ENCODE results near the gene CCND2.

The CCND2 gene

GRCh38 chr12:4320853-4321701 lies 47.5 kb downstream of the CCND2 start, which contains the start of gene TIGAR:
Gene TIGAR (plus strand): TSS chr12:4321213. CDS start chr12:4321272, 59 bp downstream.
- Histone ChIP-seq H3K27me3 (no peaks in the 10 kb centered on the region), H3K36me3 (peaks cover 18% of the 10 kb centered on the region), H3K4me3 (peak within 1 kb of the TSS; percentile 80), H3K9me3 (no peaks in the 10 kb centered on the region), H4K20me1 (peaks cover 20% of the 10 kb centered on the region; the same call in 1 of the 2 replicates), H3K9ac (peak within 1 kb of the TSS; percentile 85), H3K27ac (peak within 1 kb of the TSS; percentile 78), H3K4me1 (peaks cover 30% of the 10 kb centered on the region), H3K4me2 (peak within 1 kb of the TSS; percentile 90)
- no peak for TF ChIP-seq Cebpa-rat (IDR thresholded peaks at IDR 0.05)

GRCh38 chr12:4322726-4323125 lies 49.2 kb downstream of the CCND2 start:
- H3K36me3 ChIP-seq = peaks cover 18% of the 10 kb centered on the region
- no peaks in the 10 kb centered on the region for H3K27me3 ChIP-seq
- no peak overlapping the region for H3K9ac ChIP-seq
- H3K4me2 ChIP-seq = peak overlapping the region; percentile 90
- no peak for TF ChIP-seq Cebpa-rat (IDR thresholded peaks at IDR 0.05)
- H3K27ac ChIP-seq = no peak overlapping the region
- no peaks in the 10 kb centered on the region for H3K9me3 ChIP-seq
- H4K20me1 ChIP-seq = peaks cover 36% of the 10 kb centered on the region; the same call in 1 of the 2 replicates
- H3K4me1 ChIP-seq = peaks cover 30% of the 10 kb centered on the region
- no peak overlapping the region for H3K4me3 ChIP-seq
